GM19240 (cell line): ENCODE data around the gene CDK13.
"Not testable (repeated sequence)": the region's sequence is repeated elsewhere in the genome, so short reads cannot be mapped to it uniquely, and the experiment has no call there.

ENCODE experiments used
- DNase-seq: peaks from one replicate; pipeline ENCODE4 v3.0.0; 2011; ENCODE audit warnings: low spot score; ENCODE audit not compliant: insufficient read length

The CDK13 gene

DNA sequence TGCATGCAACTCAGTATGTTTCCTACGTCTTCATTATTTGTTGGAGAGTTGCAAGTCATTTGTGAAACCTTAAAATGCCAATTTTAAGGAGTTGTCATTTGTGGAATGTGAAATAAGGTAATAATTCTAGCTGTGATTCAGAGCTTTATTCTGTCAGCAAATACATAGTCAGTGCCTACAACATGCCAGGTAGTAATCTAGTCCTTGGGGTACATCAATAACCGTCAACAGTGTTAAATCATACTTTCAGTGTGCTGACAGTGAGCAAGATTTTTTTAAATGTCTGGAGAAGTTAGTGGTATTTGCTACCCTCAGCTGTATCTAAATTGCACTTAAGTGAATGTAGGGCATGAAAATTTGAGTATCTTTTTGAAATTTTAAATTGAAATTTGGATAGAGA lies 147.7 kb downstream of the CDK13 start:
- DNase-seq: no peak

DNA sequence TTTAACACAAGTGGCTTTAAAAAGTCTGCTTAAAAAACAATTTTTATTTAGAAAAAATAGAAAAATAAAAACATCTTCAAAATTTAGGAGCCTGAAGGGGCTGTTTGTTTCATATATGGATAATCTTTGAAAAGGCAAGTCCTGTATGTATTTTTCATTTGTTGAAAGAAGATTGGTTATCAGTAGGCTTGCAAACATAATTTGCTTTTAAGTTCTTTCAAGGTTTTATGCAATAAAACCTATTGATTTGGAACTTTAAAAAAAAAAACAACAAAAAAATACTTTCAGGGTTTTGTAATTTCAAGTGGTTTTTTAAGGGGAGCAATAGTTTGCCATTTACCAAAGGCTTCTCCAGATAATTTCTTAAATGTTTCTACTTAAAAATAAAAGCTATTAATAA lies 148.8 kb downstream of the CDK13 start:
- DNase-seq: no peak

DNA sequence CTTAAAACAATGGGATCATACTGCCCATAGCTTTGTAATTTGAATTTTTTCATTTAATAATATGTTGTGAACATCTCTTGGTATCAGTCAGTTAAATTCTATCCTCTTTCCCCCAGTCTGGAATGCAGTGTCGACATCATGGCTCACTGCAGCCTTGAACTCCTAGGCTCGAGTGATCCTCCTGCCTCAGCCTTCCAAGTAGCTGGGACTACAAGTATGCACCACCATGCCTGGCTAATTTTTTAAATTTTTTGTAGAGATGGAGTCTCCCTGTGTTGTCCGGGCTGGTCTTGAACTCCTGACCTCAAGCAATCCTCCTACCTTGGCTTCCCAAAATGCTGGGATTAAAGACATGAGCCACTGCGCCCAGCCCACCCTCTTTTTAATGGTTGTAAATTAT lies 149.8 kb downstream of the CDK13 start:
- DNase-seq: no peak

DNA sequence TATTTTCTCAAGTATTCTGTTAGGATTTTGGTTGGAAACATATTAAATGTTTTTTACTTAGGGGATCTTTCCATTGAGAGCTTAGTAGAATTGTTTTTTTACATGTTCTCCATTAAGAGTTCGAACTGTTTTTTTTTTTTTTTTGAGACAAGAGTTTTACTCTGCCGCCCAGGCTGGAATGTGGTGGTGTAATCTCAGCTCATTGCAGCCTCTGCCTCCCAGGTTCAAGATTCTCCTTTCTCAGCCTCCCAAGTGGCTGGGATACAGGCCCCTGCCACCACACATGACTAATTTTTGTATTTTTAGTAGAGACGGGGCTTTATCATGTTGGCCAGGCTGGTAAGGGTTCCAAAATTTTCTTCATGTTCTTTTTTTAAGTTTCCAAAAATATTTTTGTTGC lies 151.1 kb downstream of the CDK13 start:
- DNase-seq: no peak

DNA sequence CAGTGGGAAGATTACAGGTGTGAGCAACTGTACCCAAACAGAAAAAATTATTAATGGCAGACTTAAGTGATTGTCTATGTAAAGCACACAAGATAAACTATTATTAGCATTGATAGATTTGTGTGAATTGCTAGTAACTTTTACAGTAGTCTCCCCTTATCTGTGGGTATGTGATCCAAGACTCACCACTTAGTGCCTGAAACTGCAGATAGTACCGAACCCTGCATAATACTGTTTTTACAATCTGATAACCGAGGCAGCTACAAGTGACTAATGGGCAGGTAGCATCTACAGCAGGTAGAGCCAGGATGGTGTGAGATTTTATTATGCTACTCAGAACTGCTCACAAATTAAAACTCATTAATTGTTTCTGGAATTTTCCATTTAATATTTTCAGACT lies 152.8 kb downstream of the CDK13 start:
- DNase-seq: no peak

DNA sequence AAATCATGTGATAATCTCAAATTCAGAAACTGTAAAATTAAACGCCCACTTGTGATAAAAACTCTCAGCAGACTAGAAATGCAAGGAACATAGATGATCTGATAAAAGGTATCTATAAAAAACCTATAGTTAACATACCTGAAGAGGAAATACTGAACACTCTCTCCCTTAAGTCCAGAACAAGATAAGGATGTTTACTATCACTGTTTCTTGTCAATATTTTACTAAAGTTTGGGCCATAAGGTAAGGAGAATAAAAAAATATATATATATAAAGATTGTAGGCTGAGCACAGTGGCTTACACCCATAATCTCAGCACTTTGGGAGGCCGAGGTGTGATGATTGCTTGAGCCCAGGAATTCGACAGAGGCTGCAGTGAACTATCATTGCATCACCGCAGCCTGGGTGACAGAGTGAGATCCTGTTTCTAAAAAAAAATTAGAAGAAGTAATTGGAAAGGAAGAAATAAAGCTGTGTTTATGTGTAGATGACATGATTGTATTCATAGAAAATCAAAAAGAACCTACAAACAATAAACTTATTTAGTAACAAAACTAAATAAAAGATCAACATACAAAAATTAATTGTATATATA lies 155.9 kb downstream of the CDK13 start:
- no peak for DNase-seq

DNA sequence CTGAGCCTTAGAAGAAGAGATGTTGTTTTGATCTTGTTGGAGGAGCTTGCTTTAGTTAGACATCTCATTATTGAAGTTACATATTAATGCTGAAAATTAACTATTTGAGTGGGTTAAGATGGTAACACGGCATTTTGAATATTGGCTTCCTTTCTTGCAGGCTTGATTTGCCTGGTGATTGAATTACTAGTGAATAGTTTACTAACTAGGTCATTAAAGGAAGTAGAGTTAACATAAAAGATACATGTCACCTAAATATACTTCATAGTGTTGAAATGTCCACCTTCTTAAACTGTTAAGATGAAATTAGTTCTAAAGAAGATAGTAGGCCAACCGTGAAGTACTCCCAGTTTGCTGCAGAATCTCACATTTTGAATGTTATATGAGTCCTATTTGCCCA lies 165.9 kb downstream of the CDK13 start:
- DNase-seq: no peak

DNA sequence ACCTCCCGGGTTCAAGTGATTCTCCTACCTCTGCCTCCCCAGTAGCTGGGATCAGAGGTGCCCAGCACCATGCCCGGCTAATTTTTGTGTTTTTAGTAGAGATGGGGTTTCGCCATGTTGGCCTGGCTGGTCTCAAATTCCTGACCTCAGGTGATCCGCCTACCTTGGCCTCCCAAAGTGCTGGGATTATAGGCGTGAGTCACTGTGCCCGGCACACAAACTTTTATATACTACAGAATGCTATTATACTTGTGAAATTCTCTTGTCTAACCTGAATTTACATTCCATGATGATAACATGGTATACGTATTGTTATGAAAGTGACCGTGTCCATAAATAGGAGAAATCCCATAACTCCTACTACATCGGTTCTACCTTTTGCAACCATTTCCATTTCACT lies 167.1 kb downstream of the CDK13 start:
- DNase-seq: not testable (repeated sequence)

DNA sequence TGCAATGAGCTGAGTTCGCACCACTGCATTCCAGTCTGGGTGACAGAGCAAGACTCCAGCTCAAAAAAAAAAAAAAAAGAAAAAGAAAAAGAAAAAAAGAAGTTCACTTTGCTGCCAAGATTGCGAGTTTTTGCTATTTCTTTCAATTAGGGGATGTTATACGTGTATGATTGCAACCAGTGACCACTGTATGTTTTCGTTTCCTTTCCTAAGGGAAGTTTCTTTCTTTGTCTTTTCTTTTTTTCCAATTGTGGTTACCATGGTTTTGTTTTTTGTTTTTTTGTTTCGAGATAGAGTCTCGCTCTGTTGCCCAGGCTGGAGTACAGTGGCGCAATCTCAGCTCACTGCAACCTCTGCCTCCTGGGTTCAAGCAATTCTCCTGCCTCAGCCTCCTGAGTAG lies 168.1 kb downstream of the CDK13 start:
- not testable (repeated sequence) for DNase-seq

DNA sequence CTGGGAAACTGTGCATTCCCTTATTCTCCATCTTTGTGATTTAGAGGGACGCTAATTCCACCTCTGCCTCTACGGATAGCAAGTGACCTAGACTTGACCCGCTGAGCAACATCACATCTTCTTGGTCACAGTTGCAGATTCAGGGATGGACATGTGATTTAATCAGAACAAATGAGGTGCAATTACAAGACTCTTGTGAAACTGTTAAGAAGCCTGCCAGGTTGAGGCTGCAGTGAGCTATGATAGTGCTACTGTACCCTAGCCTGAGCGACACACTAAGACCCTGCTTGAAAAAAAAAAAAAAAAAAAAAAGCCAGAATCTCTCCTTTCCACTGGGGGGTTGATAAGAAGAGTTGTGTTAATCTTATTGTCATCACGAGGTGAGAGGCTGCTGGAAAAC lies 170.0 kb downstream of the CDK13 start:
- no peak for DNase-seq

DNA sequence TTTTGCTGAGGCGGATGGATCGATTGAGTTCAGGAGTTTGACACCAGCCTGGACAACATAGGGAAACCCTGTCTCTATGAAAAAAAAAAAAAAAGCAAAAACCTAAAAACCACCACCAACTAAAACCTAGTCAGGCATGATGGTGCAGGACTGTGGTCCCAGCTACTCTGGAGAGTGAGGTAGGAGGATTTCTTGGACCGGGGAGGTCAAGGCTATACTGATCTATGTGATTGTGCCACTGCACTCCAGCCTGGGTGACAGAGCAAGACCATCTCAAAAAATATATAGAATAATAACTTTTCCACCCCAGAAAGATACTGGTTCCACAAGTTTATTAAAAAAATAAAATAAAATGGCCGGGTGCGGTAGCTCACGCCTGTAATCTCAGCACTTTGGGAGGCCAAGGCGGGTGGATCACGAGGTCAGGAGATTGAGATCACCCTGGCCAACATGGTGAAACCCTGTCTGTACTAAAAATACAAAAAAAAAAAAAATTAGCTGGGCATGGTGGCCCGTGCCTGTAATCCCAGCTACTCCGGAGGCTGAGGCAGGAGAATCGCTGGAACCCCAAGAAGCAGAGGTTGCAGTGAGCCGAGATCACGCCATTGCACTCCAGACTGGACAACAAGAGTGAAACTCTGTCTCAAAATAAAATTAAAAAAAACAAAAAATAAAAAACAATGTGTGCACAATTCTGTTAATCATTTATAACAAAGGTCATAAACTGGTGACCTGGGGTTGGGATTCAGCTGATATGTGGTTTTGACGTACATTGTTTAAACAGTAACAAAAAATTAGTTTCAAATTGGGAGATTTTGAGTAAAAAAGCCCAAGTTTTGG lies 172.3 kb downstream of the CDK13 start:
- not testable (repeated sequence) for DNase-seq

DNA sequence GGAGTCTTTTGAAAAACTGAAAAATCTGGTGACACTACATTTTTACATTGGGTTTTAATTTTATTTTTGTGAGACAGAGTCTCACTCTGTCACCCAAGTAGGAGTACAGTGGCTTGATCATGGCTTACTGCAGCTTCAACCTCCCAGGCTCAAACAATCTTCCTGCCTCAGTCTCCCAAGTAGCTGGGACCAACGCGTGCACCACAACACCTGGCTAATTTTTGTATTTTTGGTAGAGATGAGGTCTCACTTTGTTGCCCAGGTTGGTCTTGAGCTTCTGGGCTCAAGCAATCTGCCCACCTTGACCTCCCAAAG lies 172.8 kb downstream of the CDK13 start:
- DNase-seq: no peak

DNA sequence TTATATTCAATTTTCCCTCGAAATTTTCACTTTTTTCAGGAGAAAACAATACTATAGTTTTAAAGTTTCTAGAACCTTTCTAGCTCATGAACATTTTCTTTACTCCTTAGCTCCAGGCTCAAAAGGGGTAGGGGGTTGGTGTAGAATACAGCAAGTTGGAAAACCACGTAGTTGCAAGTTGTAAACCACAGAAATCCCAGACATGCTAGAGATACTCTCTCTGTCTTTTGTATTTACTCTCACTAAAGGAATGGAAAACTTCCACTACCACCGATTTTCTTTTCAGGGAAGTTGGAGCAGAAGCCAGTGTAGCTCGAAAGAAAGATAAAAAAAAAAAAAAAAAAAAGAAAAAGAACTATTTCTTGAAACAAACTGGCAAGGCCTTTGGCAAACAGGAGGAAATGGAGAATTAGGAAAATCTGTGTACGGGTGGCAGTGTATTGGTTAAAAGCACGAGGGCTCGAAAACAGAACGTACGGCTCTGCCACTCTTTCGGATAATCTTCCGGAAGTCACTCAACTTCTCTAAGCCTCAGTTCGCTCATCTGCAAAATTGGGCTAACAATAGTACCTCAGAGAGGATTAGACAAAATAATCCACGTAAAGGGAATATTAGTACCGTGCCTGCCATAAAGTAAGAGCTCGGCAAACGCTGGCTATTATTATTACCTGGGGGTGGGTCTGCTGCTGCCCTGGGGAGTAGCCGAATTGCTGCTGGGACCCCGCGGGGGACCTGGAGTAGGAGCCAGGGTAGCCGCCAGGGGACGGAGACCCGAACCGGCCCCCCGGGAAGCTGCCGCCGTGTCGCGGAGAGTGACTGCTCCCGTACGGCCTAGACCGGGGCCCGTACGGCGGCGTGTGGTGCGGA lies 183.7 kb downstream of the CDK13 start:
- no peak for DNase-seq

DNA sequence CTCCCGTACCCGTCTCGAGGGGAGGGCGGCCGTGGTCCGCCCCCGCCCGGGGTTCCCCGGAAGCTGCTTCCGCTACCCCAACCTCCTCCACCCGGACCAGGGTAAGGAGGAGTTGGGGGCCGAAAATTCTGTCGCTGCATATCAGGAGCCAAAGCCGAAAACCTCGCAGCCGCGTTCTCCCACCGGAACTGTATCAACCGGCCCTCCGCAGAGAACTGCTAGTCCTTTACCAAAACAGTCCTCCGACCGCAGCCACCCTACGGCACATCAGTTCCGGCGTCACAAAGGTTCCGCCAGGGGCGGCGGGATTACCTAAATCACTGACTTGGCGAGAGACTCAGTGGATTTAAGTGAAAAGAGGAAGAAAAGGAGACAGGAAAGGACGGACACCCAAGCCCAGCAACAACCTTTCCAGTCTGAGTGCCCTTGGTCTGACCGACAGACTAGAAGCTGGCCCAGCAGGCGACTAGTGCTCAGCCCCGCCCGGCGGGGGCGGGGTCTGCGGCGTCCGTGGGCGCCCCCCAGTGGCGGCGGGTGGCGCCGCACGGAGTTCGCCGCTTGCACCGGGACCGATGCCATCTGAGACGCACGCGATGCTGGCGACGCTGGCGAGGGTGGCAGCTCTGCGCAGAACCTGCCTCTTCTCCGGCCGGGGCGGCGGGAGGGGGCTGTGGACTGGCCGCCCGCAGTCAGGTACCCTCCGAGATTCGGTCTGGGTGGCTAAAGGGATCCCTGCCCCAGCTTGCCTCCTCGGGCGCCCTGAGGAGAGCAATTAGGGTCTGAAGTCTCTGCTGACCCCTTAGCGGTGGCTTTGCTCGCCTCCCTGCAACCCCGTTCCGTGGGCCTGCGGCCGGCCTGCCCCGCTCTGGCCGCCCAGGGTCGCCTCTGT lies 184.6 kb downstream of the CDK13 start, which contains the start of the genes MPLKIP and SUGCT:
MPLKIP (minus strand) TSS at position 195 of the 889 bp plus-strand sequence; CDS start at position 140, 55 bp downstream.
SUGCT (plus strand) TSS at position 578 of the 889 bp plus-strand sequence.
- DNase-seq: peak; percentile 75

DNA sequence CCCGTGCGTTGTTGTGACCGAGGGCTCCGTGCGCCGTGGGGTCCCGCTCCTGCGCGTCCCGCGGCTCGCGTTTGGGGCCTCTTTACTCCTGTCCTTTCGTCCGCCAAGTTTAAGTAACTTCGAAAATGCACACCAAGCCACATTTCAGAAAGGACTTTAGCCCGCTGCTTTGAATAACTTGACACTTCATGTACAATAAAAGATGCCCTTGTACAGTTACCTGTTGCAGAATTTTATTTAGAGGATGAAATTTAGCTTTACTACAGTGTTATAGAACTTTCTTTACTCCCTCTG lies 185.2 kb downstream of the CDK13 start:
- no peak for DNase-seq

DNA sequence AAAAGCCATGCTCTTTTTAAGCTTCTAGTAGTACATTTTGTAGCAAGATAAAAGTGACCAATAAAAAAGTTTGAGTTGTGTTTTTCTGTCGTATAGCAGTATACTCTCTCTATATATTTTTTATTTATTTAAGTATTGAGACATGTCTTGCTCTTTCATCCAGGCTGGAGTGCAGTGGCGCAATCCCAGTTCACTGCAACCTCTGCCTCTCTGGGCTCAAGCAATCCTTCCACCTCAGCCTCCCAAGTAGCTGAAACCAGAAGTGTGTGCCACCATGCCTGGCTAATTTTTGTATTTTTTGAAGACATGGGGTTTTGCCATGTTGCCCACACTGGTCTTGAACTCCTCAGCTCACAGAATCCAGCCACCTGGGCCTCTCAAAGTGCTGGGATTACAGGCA lies 187.5 kb downstream of the CDK13 start:
- DNase-seq: no peak

DNA sequence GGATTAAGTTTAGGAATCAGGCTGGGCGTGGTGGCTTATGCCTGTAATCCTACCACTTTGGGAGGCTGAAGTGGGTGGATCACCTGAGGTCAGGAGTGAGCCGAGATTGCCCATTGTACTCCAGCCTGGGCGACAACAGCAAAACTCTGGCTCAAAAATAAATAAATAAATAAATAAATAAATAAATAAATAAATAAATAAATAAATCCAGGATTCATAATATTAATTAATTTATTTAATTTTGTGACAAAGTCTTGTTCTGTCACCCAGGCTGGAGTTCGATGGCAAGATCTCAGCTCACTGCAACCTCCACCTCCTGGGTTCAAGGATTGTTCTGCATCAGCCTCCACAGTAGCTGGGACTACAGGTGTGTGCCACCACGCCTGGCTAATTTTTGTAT lies 188.9 kb downstream of the CDK13 start:
- no peak for DNase-seq

DNA sequence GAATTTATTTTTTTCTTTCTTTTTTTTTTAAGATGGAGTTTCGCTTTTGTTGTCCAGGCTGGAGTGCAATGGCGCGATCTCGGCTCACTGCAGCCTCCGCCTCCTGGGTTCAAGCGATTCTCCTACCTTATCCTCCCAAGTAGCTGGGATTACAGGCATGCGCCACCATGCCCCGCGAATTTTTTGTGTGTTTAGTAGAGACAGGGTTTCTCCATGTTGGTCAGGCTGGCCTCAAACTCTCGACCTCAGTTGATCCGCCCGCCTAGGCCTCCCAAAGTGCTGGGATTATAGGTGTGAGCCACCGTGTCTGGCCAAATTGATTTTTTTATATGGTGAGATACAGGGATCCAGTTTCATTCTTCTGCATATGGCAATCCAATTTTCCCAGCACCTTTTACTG lies 189.8 kb downstream of the CDK13 start:
- DNase-seq: not testable (repeated sequence)

DNA sequence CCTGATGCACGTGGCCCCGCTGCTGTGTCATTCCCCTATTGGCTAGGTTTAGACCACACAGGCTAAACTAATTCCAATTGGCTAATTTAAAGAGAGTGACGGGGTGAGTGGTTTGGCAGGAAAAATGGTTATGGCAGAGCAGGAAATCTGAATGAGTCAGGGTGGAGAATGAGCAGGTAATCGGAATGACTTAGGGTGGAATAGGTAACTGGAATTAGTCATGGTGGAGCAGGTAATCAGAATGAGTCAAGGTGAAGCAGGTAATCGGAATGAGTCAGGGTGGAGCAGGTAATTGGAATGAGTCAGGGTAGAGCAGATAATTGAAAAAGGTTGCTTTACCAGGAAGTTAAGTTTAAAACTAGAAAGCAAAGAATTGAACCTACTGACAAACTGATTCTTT lies 191.9 kb downstream of the CDK13 start:
- DNase-seq: not testable (repeated sequence)

DNA sequence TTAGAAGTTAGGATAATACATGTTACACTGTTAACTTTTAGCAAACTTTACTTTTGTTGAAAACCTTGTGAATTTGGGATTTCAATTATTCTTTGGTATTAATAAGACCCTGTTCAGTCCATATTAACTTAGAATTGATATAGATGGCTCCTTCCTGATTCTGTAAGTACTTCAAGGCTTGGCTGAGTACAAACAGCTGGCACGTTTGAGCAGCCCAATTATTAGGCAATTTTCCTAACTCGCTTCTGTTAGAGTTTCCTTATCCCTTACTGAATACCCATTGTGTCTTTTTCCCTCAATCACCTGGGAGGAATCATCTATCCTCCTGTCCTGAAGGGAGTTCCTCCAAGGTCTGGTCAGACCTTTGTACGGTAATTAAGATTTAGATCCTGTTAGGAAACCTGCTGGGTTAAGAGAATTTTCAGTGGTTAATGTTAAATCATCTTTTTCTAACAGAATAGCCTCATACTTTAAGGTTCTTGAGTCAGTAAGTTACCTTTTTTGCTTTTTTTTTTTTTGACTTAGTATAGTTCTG lies 195.6 kb downstream of the CDK13 start:
- DNase-seq: not testable (repeated sequence)
